NCI-H526 treated with DMSO at 0.1 percent for 48 hours (cell line): ENCODE results near the gene PGBD5.

Experiments
- DNase-seq: peaks from one replicate; lab custom pipeline; 2025; lab: John Stamatoyannopoulos, UW

The PGBD5 gene

GRCh38 chr1:230349020-230349393 lies 77.1 kb downstream of the PGBD5 start:
- DNase-seq = no peak

DNA sequence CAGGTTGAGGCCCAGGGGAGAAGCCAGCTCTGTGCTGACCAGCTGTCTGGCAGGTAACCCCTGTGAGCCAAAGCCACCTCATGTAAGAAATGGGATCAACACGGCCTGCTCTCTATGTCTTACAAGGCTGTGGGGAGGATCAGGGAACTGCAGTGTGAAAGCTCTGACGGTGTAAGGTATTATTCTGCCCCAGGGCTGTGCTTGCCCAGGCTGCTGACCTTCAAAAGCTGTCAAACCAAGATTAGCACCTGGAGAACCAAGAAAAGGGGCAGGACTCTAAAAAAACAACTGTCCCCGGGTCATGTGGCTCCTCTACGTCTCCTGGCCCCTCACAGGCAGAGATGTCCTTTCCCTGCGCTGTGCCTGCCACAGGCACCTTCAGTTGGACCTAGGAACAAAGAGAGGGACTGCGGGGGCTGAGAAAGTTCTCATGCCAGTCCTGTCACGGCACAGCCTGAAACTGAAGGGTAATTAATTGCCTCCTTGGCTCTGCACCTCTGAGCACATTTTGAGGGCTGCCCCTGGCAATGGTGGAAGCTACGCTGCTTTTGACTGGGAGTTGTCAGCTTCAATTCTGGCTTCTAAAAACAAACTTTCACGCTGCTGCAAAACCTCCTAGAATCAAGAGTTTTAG lies 77.6 kb downstream of the PGBD5 start:
- no peak for DNase-seq

DNA sequence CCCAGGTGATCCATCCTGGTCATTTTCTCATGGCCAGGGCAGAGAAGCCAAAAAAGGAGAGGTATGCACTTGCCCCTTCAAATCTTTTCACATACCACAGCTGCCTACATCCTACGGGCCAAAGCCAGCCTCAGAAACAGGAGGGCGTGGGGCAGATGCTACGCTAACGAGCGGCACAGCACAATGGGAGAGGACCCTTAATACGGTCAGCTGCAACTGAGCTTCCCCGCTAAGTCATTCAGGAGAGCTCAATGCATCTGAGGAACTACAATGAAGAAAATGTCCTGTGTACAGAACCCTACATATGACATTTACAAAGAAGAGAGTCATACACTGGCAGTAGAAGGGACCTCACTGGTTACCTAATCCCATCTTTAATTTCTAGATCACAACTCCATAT lies 78.2 kb downstream of the PGBD5 start:
- no peak for DNase-seq

GRCh38 chr1:230345139-230345885 lies 80.8 kb downstream of the PGBD5 start:
- no peak for DNase-seq

DNA sequence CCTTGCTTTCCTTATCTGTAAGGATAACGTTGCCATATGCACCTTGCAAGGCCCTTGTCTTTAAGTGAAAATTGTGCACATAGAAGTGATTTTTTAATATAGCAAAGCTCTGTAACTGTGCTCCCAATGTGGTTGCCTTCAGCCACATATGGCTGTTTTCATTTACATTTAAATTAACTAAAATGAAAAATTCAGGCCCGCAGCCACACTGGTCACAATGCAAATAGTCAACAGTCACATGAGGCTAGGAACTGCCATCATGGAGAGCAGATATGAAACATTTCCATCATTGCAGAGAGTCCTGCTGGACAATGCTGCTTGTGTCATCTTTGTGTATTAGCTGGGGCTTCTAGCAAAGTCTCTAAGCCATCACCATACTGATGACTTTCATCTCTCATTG lies 83.4 kb downstream of the PGBD5 start:
- DNase-seq = no peak

DNA sequence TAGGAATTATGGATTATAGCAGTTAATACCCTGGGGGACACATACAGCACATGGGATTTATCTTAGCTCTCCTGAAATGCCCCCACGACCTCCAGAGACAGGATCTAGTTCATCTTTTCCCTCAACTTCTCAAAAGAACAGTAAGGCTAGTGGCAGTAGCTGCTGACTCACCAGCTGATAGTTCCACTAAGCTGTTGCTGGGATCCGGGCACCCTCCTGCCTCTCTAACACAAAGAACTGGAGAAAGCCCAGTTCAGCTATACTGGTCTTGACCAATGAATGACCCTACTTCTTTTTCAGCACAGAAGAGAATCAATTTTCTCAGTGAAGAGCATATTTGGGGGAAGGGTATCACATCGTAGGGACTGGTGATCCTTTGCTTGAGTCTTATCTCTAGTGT lies 84.1 kb downstream of the PGBD5 start:
- no peak for DNase-seq

GRCh38 chr1:230341162-230341546 lies 85.0 kb downstream of the PGBD5 start:
- no peak for DNase-seq

- DNase-seq = no peak
Measured at GRCh38 chr1:230340526-230341161, 85.5 kb downstream of the PGBD5 start.

DNA sequence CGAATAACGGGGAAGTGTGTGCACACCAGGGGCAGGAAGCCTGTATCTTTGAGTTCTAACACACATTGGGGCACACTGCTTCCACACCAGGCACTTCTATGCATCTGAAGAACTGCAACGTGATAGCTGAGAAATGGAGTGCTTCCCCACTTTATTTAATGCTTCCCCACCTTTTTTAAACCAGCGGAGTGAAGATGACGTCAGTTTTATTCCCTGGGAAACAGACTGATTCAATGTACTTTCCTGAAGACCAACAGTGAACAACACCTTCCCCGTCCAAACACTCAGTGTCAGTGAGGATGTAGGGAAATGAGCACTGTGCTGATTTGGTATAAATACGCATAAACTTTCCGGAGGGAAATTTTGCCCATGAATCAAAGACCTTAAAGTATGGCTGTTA lies 87.1 kb downstream of the PGBD5 start:
- DNase-seq = no peak

DNA sequence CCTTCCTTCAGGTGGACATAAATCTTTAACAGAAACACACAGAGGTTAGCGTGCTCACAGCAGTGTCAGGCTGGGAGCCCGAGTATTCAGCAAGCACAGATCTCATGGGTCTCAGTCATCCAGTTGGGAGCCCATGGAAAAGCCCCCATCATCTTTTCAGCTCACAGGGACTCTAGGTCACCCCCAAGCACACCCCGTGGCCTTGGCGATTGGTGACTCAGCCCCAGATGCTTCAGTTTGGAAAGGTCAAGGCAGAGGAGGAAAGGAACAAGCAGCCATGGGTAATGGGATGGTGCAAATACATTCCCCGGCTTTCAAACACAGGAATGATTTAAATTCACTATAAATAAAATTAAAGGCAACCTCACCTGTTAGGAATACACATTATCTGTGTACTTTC lies 88.9 kb downstream of the PGBD5 start:
- DNase-seq = no peak

DNA sequence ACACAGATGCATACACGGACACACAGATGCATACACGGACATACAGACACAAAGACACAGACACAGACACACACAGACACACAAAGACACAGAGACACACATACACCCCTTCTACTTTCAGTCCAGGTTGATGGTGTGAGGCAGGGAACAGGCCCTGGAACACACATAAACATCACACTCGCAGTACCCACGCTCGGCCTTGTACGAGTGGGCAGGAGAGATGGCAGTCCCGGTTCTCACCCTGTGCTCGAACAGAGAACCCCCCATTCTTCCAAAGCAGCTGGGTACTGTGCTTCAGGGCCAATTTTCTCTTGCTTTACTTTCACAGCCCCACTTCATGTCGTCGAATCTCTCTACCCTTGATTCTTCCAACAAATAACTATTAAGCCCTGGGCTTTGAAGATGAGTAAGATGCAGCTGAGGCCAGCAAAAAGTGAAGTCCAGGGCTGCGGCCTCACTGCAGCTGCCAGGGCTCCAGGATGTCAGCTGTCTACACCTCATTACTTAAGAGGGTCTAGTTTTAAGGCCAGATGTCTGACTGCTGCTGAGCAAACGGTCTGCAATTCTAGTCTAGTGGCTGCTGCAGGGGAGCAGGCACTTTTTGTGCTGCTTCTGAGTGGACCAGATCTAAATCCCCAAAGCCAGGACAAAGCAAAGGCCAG lies 90.1 kb downstream of the PGBD5 start:
- no peak for DNase-seq

DNA sequence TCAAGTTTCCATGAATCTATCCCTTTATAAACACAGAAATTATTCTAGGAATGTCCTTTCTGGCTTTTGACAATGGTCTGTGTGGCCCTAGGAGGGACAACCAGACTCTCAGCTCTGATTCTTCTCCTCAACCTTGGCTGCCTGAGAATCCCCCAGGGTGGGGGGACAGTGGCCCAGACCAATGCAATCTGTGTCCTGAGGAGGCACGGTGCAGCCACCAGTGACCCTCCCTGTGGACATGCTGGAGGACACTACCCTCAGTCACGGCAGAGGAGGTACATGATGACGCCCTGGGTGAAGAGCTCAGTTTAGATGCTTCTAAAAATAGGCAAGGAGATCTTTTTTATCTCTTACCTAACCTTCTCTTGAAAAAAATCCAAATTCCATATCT lies 91.7 kb downstream of the PGBD5 start:
- DNase-seq = no peak

- DNase-seq = no peak
Measured at GRCh38 chr1:230333590-230334446, 92.3 kb downstream of the PGBD5 start.

DNA sequence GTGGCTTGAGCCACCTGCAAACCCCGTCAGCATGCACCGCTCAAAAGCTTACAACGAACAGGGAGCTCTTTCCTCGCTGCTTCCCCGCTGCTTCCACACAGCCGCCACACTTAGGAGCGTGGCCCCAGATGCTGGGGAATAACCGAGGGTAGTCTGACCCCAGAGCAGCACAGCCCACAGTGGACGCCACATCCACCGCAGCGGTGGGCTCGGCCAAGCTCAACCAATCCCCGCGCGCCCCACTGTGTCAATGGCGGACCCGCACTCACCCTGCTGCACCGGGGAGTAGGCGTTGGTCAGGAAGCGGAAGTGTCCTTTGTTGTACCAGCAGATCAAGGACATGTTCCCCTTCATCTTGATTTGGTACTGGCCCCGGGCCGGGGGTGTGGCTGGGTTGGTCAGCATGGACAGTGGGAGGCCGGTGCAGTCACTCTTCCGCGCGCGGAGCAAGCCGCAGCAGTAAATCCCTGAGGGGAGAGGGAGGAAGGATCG lies 93.5 kb downstream of the PGBD5 start:
- DNase-seq = no peak

GRCh38 chr1:230332061-230332460 lies 94.1 kb downstream of the PGBD5 start:
- DNase-seq = no peak

GRCh38 chr1:230330157-230330556 lies 96.0 kb downstream of the PGBD5 start:
- DNase-seq = no peak

DNA sequence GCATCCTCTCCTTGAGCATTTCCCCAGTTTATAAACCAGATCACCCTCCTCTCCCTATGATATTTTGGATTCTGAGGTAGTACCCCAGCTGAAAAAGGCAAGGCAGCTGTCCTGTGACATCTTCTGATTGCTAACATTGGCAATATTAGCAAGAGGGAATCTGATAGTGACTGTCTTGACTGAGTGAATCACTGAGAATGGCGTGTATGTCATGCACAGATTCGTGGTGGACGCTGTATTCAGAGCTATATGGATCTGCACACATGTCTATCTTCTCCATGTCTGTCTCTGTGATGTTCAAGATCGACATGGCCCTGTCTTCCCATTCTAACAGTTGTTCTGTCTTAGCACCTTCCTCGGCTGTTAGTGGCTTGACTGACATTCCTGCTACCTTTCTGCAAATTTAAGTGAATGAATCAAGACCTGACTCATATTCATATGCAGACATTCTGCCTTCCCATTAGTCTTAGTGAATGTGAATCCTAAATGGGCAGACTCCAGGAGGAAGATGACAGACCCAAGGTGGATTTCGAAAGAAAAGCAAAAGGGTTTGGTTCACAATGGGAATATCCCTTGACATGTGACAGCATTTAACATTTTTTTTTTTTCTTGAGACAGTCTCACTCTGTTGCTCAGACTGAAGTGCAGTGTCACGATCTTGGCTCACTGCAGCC lies 97.7 kb downstream of the PGBD5 start:
- no peak for DNase-seq

- no peak for DNase-seq
Measured at GRCh38 chr1:230327892-230328284, 98.2 kb downstream of the PGBD5 start.

DNA sequence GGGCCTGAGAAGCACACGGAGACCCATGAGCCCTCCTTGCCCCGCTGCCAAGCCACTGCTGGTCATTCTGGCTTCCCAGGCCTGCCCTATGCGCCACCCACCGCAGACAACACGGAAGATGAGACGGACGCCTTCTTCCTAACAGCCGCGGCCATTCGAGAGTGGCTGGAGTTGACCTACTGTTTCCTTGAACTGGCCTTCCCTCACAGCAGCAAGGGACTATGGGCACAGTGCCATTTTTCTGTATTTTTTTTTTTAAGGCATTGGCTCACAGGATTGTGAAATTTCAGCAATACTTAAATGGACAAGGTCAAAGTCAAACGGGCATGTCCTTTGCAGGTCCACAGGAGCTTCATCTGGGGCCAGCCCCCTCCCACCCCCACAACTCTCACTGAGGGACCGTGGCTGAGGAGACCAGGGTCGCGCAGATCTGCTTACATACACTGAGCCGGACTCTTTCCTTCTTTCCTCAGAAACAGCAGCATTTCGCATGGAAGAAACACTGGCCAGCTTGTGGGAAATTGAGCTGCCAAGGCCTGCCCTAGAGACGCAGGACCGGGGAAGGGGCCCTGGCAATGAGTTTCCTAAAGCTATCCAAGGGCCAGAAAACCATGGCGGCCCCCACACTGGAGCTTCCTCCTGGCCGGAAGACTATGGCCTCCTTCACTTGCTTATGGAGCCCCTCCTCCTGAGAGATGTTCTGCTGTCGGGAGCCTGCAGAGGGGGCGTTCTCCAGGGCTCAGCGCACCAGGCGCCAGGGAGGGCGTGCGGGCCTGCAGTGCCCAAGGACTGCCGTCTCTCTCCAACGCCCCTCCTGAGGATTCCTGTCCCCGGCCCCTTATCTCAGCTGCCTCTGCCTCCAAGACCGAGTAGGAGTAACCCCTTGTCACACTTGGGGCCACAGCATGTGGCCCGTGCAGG lies 98.9 kb downstream of the PGBD5 start:
- DNase-seq = no peak

DNA sequence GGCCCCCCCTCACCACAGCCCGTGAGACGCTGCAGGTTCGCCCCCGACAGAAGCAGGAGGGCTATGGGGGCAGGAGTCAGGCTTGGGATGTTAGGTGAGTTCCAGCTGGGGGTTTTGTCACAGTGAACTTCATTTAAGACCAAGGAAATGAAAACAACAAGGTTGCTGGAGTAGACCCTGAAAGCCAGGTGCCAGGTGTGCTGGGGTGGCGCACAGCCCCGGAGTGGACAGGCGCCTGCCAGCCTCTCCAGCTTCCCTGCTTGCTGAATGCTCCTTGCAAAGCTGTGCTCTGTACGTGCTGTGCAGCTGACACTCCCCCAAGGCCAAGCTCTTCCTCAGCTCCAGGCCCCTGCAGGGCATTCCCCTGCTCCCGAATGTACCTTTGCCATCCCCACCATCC lies 102.4 kb downstream of the PGBD5 start:
- no peak for DNase-seq
